Chondrocyte (in vitro differentiated cells): ENCODE data around the gene TMEM150C. TPM values are rescaled to one million over a fixed set of nuclear protein-coding genes. Genes with fewer than 3 reads are reported as not detected.
A peak's percentile ranks its signal among the peaks of the same experiment; 100 is the strongest.
"Not testable (repeated sequence)": the region's sequence is repeated elsewhere in the genome, so short reads cannot be mapped to it uniquely, and the experiment has no call there.

Source experiments
- DNase-seq: peaks from one replicate; pipeline ENCODE4 v3.0.0; 2021; ENCODE audit warnings: mixed read lengths, low spot score
- H3K27ac Mint-ChIP-seq: one replicate; pipeline ENCODE4 v1.8.0; 2021; ENCODE audit warnings: mild to moderate bottlenecking, moderate library complexity, mixed read lengths; ENCODE audit not compliant: unreplicated experiment
- H3K27me3 Mint-ChIP-seq: 2 replicates; pipeline ENCODE4 v1.8.0; 2021; ENCODE audit warnings: low read depth, mixed read lengths
- H3K36me3 Mint-ChIP-seq: 2 replicates; pipeline ENCODE4 v1.8.0; 2021; ENCODE audit warnings: low read depth, mixed read lengths
- H3K4me1 Mint-ChIP-seq: 2 replicates; pipeline ENCODE4 v1.8.0; 2021; ENCODE audit warnings: low read depth, mild to moderate bottlenecking, mixed read lengths
- H3K4me3 Mint-ChIP-seq: one replicate; pipeline ENCODE4 v1.8.0; 2021; ENCODE audit warnings: mild to moderate bottlenecking, moderate library complexity, mixed read lengths; ENCODE audit not compliant: unreplicated experiment
- H3K9me3 Mint-ChIP-seq: 2 replicates; pipeline ENCODE4 v1.8.0; 2021; ENCODE audit warnings: low read depth, mixed read lengths
- total RNA-seq: library from RNA; stranded (reverse); gene quantifications from 3 replicates; pipeline ENCODE4 v1.2.1, GENCODE V29; 2021
- TF ChIP-seq, protein P1 (sequence below): fragments of 200-600 bp; sonication (generic); IDR thresholded peaks from 2 replicates; pipeline ENCODE4 v1.5.0; 2021; ENCODE audit warnings: antibody characterized with exemption, mild to moderate bottlenecking, moderate library complexity

Gene TMEM150C
- total RNA-seq, 1 donor from 2014 or later: 2.3 TPM

DNA sequence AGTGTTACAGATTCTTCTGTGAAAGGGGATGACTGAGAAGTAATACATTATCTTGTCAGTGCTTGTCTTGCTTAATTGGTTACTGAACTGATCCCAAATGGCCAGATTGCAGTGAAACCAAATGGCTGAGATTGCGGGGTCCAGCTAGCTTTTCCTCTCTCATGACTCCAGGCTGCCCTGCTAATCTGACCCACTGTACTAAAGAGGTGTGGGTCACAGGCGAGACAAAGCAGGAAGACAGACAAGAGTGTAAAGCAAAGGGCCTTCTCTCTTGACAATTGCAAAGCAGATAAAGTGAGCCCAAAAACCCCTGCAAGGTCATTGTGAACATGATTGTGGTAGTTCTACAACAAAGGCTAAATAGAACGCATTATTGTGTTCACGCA is 2.1 kb downstream of the TMEM150C start:
- peaks cover 8% of the 10 kb centered on the region for H3K27me3 Mint-ChIP-seq
- no peaks in the 10 kb centered on the region for H3K9me3 Mint-ChIP-seq
- TF ChIP-seq, protein P1, sequence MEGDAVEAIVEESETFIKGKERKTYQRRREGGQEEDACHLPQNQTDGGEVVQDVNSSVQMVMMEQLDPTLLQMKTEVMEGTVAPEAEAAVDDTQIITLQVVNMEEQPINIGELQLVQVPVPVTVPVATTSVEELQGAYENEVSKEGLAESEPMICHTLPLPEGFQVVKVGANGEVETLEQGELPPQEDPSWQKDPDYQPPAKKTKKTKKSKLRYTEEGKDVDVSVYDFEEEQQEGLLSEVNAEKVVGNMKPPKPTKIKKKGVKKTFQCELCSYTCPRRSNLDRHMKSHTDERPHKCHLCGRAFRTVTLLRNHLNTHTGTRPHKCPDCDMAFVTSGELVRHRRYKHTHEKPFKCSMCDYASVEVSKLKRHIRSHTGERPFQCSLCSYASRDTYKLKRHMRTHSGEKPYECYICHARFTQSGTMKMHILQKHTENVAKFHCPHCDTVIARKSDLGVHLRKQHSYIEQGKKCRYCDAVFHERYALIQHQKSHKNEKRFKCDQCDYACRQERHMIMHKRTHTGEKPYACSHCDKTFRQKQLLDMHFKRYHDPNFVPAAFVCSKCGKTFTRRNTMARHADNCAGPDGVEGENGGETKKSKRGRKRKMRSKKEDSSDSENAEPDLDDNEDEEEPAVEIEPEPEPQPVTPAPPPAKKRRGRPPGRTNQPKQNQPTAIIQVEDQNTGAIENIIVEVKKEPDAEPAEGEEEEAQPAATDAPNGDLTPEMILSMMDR: no peak
- peaks cover 12% of the 10 kb centered on the region for H3K4me1 Mint-ChIP-seq
- H3K36me3 Mint-ChIP-seq: no peaks in the 10 kb centered on the region
- no peak overlapping the region for H3K4me3 Mint-ChIP-seq
- no peak overlapping the region for H3K27ac Mint-ChIP-seq
- no peak for DNase-seq

DNA sequence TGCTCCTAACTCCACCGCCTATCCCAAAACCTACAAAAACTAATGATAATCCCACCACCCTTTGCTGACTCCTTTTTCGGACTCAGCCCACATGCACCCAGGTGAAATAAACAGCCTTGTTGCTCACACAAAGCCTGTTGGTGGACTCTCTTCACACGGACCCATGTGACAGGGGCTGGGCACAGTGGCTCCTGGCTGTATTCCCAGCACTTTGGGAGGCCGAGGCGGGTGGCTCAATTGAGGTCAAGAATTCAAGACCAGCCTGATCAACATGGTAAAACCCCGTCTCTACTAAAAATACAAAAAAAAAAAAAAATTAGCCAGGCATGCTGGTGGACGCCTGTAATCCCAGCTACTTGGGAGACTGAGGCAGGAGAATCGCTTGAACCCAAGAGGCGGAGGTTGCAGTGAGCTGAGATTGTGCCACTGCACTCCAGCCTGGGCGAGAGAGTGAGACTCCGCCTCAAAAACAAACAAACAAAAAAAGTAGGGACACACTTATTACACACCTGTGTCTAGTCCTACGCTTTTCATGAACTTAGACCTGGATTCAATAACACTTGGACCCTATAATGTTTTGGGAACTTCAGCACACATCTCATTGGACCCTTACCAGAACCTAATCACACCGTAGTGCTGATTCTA is 2.6 kb downstream of the TMEM150C start:
- H3K27me3 Mint-ChIP-seq, H3K27ac Mint-ChIP-seq, H3K9me3 Mint-ChIP-seq, DNase-seq, H3K4me3 Mint-ChIP-seq, H3K36me3 Mint-ChIP-seq: not testable (repeated sequence)
- H3K4me1 Mint-ChIP-seq: peaks cover 12% of the 10 kb centered on the region

DNA sequence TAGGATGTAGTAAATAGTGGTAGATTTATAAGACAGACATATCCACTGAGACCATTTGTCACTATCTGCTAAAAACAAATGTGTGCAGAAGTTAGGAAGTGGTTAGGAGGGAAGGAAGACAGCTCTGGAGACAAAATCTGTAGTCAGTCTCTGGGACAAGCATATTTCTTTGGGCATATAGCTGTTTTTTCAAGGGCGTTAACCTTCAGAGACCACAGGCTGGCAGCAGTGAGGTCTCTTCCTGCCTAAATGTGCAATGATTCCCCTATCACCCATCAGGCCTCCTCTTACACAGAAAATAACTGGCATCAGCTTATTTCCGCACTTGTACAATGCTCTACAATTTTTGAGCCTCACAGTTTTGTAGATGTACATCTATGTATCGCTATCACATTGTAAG is 6.5 kb downstream of the TMEM150C start:
- no peak for DNase-seq
- Mint-ChIP-seq H3K9me3 (peaks cover 2% of the 10 kb centered on the region), H3K27ac (no peak overlapping the region), H3K4me1 (no peaks in the 10 kb centered on the region), H3K36me3 (no peaks in the 10 kb centered on the region), H3K4me3 (no peak overlapping the region), H3K27me3 (peaks cover 3% of the 10 kb centered on the region)
- TF ChIP-seq, protein P1: peak; percentile 45

DNA sequence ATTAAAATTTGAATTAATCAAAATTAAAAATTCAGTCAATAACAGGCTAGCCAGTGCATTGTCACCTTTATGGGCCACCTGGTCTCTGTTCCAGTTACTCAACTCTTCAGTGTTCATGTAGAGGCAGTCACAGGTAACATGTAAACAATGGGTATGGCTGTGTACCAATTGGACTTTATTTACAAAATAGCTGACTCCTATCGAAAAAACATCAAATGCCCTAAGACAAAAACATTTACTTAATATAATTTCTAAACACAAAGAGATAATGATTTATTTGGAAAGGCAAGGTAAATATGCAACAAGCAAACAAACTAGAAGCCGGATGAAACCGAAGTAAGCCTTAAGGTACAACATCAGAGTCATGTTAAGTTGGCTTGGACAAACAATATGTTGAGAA is 8.8 kb downstream of the TMEM150C start:
- TF ChIP-seq, protein P1: no peak
- Mint-ChIP-seq H3K27me3 (no peaks in the 10 kb centered on the region), H3K9me3 (peaks cover 2% of the 10 kb centered on the region), H3K4me3 (no peak overlapping the region), H3K4me1 (no peaks in the 10 kb centered on the region), H3K27ac (no peak overlapping the region), H3K36me3 (no peaks in the 10 kb centered on the region)
- no peak for DNase-seq

DNA sequence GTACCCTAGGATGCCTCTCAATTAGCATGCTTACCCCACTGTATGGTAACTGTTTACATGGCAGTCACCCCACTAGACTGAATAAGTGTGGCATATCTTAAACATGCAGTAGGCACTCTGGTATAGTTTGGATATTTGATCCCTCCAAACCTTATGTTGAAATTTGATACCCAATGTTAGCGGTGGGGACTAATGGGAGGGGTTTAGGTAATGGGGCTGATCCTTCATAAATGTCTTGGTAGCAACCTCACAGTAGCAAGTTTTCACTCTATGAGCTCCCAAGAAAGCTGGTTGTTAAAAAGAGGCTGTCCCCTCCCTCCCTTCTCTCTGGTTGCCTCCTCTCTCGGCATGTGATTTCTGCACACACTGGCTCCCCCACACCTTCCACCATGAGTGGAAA is 10.1 kb downstream of the TMEM150C start:
- TF ChIP-seq, protein P1: no peak
- H3K27me3 Mint-ChIP-seq: no peaks in the 10 kb centered on the region
- no peak overlapping the region for H3K27ac Mint-ChIP-seq
- H3K4me1 Mint-ChIP-seq: no peaks in the 10 kb centered on the region
- H3K4me3 Mint-ChIP-seq: no peak overlapping the region
- no peaks in the 10 kb centered on the region for H3K36me3 Mint-ChIP-seq
- peaks cover 2% of the 10 kb centered on the region for H3K9me3 Mint-ChIP-seq
- DNase-seq: no peak

DNA sequence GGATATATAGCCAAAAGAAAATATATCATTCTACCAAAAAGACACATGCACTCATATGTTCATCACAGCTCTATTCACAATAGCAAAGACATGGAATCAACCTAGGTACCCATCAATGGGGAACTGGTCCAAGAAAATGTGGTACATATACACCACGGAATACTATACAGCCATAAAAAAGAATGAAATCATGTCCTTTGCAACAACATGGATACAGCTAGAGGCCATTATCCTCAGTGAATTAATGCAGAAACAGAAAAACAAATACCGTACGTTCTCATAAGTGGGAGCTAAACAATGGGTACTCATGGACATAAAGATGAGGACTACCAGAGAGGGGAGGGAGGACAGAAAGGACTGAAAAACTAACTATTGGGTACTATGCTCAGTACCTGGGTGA is 13.9 kb downstream of the TMEM150C start:
- not testable (repeated sequence) for DNase-seq, H3K4me3 Mint-ChIP-seq, H3K4me1 Mint-ChIP-seq, H3K27me3 Mint-ChIP-seq, H3K27ac Mint-ChIP-seq, H3K36me3 Mint-ChIP-seq, H3K9me3 Mint-ChIP-seq
